Measurements from ENCODE around the gene ARHGDIB. TPM values are rescaled to one million over a fixed set of nuclear protein-coding genes. Genes with fewer than 3 reads are reported as not detected.

Gene ARHGDIB
- total RNA-seq, 2 donors from 2014 or later: 402 to 450 TPM

DNA sequence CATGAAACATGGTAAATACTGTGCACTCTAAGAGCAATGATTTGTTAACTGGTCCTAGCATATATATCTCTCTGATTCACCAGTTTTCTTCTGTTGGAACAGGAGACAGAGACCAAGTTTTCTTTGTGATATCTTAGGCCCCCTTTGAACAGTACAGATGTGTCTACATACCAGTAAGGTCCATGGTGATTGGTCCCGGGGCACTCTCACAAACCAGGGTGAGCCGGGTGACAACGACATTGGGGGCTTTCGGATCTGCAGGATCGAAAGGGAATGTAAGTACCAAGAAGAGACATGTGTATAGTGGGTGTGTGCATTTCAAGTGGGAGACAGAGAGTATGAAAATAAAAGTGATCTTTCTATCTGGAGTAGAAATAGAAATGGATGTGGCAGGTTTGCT is 11.8 kb downstream of the ARHGDIB start:
- ATAC-seq (replicated peaks in 1 of 2): no peak
- Mint-ChIP-seq H3K36me3 (ENCODE audit: insufficient read depth in 2 of 2) (peaks cover 22 to 48% of the 10 kb centered on the region in 2 donors), H3K4me1 (ENCODE audit: low read depth) (peaks cover 89% of the 10 kb centered on the region), H3K27me3 (ENCODE audit: low read depth) (no peaks in the 10 kb centered on the region), H3K9me3 (no peaks in the 10 kb centered on the region), H3K27ac (peak overlapping the region; percentile 96), H3K4me3 (peak overlapping the region; percentile 84 to 90)
- DNase-seq: no peak

DNA sequence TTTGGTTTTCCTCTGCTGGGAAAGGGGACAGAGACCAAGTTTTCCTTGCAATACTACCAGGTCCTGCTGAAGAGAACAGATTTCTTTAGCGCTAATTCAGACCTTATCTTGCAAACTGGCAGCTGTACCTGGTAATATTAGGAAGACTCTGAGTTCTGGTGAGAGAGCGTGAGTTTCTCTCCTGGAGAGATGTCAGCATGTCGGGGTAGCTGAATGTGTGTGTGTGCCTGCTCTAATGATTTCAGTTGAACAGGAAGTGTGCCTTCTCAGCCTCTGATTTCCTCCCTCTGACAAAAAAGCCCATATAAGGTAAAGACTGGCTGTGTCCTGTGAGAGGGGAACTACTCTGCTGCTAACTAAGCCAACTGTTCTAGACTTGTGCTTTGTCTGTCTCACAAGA is 12.7 kb downstream of the ARHGDIB start:
- Mint-ChIP-seq H3K27ac (peak overlapping the region; percentile 96), H3K4me3 (peak overlapping the region; percentile 84 to 90), H3K9me3 (no peaks in the 10 kb centered on the region), H3K36me3 (ENCODE audit: insufficient read depth in 2 of 2) (peaks cover 23 to 50% of the 10 kb centered on the region in 2 donors), H3K4me1 (ENCODE audit: low read depth) (peaks cover 79% of the 10 kb centered on the region), H3K27me3 (ENCODE audit: low read depth) (no peaks in the 10 kb centered on the region)
- DNase-seq (peak; percentile 43 to 53), ATAC-seq (replicated peaks in 1 of 2) (peak; percentile 74 to 79)

DNA sequence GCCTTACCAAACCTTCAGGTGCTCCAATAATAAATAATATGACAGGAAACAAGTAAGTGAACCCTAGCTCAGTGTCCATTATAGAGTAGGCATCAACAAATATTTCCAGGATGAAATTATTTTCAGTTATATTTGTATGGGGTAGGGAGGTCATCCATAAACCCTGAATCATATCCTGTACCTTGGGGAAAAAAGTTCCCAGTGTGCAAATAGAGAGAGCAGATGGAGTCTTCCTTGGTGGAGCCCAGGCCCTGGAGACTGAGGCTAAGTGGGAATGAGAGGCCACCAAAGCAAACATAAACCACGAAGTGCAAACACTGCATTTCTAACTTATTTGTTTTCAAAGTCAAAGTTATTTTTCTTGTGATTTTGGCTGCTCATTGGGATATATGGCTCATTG is 14.5 kb downstream of the ARHGDIB start:
- Mint-ChIP-seq H3K36me3 (ENCODE audit: insufficient read depth in 2 of 2) (peaks cover 28 to 62% of the 10 kb centered on the region in 2 donors), H3K27me3 (ENCODE audit: low read depth) (no peaks in the 10 kb centered on the region), H3K4me1 (ENCODE audit: low read depth) (peaks cover 66% of the 10 kb centered on the region), H3K9me3 (no peaks in the 10 kb centered on the region), H3K4me3 (peak overlapping the region; percentile 84 to 90), H3K27ac (peak overlapping the region; percentile 96)
- no peak for ATAC-seq (replicated peaks in 1 of 2)
- DNase-seq: no peak

DNA sequence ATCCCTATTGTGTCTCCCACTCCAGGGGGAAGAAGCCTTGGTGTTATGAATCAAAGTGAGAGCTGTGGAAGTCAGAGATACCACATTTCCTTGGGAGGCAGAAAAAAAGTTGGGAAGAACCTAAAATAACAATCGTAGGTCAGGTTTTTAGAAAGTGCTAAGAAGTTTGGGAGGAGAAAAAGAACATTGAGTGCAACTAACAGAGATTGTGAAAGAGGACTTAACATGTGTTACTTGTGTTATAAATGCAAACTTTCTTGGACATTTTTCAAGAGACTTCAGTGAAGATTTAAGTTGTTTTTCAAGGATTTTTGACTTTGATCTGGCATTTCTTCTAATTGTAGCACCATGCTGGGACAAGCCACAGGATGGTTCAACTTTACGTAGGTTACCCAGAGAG is 15.2 kb downstream of the ARHGDIB start:
- Mint-ChIP-seq H3K27me3 (ENCODE audit: low read depth) (no peaks in the 10 kb centered on the region), H3K9me3 (no peaks in the 10 kb centered on the region), H3K4me1 (ENCODE audit: low read depth) (peaks cover 61% of the 10 kb centered on the region), H3K4me3 (peak overlapping the region in 1 of 2 donors; percentile 57), H3K27ac (peak overlapping the region; percentile 96), H3K36me3 (ENCODE audit: insufficient read depth in 2 of 2) (peaks cover 28 to 61% of the 10 kb centered on the region in 2 donors)
- no peak for DNase-seq
- ATAC-seq (replicated peaks in 1 of 2): no peak

DNA sequence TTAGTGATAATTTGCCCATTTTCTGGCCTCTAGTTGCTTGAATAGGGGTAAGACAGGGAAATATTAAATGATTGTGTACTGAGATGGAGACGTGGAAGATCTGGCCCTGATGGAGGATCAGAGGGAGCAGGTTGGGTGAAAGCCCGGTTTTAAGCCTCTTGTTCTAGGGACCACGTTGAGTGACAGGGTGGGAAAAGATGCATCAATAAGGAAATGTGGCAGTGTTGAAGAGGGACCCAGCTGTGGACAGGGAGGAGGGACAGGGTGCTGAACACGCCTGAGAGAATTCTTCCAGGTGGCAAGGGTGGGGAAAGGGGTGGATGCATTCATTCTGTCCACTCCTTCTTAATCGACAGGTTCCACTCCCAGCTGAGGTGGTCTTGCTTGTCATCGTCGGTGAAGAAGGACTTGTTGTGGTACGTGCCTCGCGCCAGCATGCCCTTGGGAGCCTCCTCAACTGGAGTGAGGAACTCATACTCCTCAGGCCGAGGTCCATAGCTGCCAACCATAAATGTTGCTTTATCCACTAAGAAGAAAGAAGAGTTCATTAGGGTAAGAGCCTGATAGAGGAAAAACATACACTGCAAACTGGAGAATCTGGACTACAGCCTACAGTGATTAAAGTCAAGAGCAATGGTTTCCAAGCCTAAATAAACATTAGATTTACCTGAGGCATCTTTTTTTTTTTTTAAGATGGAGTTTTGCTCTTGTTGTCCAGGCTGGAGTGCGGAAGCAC is 19.0 kb downstream of the ARHGDIB start:
- H3K36me3 Mint-ChIP-seq (ENCODE audit: insufficient read depth in 2 of 2): peaks cover 19 to 62% of the 10 kb centered on the region in 2 donors
- H3K9me3 Mint-ChIP-seq: peaks cover 2 to 5% of the 10 kb centered on the region in 2 donors
- no peak for DNase-seq
- H3K4me3 Mint-ChIP-seq: no peak overlapping the region
- peak overlapping the region; percentile 12 for H3K27ac Mint-ChIP-seq
- no peak for ATAC-seq (replicated peaks in 1 of 2)
- H3K4me1 Mint-ChIP-seq (ENCODE audit: low read depth): peaks cover 41% of the 10 kb centered on the region
- H3K27me3 Mint-ChIP-seq (ENCODE audit: low read depth): no peaks in the 10 kb centered on the region

DNA sequence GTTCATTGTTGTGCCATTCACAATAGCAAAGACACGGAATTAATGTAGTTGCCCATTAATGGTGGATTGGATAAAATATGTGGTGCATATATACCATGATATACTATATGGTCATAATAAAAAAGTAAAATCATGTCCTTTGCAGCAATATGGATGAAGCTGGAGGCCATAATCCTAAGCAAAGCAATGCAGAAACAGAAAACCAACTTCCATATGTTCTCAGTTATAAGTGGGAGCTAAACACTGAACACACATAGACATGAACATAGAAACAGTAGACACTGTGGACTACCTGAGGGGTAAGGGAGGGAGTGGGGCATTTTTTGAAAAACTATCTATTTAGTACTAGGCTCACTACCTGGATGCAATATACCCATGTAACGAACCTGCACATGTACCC is 20.0 kb downstream of the ARHGDIB start:
- H3K4me1 Mint-ChIP-seq (ENCODE audit: low read depth): peaks cover 31% of the 10 kb centered on the region
- H3K36me3 Mint-ChIP-seq (ENCODE audit: insufficient read depth in 2 of 2): peaks cover 18 to 57% of the 10 kb centered on the region in 2 donors
- DNase-seq (no peak), ATAC-seq (replicated peaks in 1 of 2) (no peak)
- no peak overlapping the region for H3K4me3 Mint-ChIP-seq
- H3K27ac Mint-ChIP-seq: peak overlapping the region; percentile 94
- peaks cover 2 to 5% of the 10 kb centered on the region in 2 donors for H3K9me3 Mint-ChIP-seq
- no peaks in the 10 kb centered on the region for H3K27me3 Mint-ChIP-seq (ENCODE audit: low read depth)

DNA sequence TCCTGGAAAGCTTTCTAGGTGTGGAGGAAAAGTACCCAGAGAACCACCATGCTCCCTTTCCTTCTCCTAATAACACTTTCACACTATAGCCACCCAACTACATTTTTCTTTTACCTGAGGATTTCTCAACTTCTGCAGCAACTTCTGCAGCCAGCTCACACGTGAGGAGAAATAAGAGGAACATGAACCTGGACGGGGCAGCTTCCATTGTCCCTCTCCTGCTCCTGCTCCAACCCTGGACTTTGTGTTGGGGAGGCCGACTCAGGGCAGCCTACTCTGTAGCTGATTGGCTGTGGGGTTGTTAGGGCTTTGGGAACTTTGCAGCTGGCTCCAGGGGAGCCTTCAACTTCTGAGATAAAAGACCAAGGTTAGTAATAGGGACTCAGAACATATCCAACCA is 23.1 kb downstream of the ARHGDIB start, which contains the start of gene ERP27:
Gene ERP27 (minus strand): TSS at position 237 of the 400 bp plus-strand sequence. CDS start 29 bp downstream, at position 208.
- Mint-ChIP-seq H3K27me3 (ENCODE audit: low read depth) (no peaks in the 10 kb centered on the region), H3K36me3 (ENCODE audit: insufficient read depth in 2 of 2) (peaks cover 10 to 51% of the 10 kb centered on the region in 2 donors), H3K4me1 (ENCODE audit: low read depth) (peaks cover 24% of the 10 kb centered on the region), H3K27ac (peak within 1 kb of the TSS; percentile 94), H3K9me3 (peaks cover 2 to 5% of the 10 kb centered on the region in 2 donors), H3K4me3 (peak within 1 kb of the TSS in 1 of 2 donors; percentile 58)
- no peak for ATAC-seq (replicated peaks in 1 of 2)
- no peak for DNase-seq

DNA sequence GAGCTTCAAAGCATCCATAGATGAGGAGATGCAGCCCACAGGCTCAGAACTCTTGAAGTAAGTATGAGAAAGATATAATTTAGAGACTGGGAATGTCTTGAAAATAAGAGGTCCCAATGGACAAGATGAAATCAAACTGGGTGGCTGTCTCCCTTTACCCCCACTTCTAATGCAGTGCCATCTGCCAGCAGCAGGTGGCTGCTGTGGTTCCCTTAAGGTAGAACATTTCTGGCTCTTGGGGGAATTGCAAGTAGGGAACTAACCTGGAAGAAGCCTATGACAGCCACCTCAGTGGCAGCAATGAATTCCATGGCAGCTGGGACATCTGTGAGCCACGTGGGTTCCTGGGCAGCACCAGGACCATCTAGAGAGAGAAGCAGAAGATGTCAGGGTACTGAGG is 23.7 kb downstream of the ARHGDIB start:
- no peak overlapping the region for H3K4me3 Mint-ChIP-seq
- H3K4me1 Mint-ChIP-seq (ENCODE audit: low read depth): peaks cover 24% of the 10 kb centered on the region
- peaks cover 9 to 51% of the 10 kb centered on the region in 2 donors for H3K36me3 Mint-ChIP-seq (ENCODE audit: insufficient read depth in 2 of 2)
- peak overlapping the region; percentile 51 for H3K27ac Mint-ChIP-seq
- H3K27me3 Mint-ChIP-seq (ENCODE audit: low read depth): no peaks in the 10 kb centered on the region
- H3K9me3 Mint-ChIP-seq: peaks cover 2 to 5% of the 10 kb centered on the region in 2 donors
- ATAC-seq (replicated peaks in 1 of 2) (peak in 1 of 2 donors; percentile 37), DNase-seq (no peak)

DNA sequence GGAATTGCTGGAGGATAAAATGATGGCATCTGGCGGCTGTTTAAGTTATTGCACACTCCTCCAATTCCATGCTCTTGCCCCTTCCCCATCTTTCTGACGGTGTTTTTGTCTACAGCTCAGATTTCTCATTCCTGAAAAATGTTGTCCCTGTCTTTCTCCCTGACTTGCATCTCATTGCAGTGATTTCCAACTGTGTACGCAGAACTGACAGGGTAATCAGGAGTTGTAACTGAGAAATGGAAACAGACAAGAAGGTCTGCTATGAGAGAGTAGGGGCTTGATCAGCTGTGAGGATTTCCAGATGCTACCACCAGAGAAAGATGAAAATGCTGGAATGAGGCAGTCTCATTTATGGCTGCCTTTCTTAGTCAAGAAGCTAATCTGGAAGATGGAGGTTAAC is 24.4 kb downstream of the ARHGDIB start:
- ATAC-seq (replicated peaks in 1 of 2) (no peak), DNase-seq (no peak)
- H3K4me3 Mint-ChIP-seq: no peak overlapping the region
- peaks cover 21% of the 10 kb centered on the region for H3K4me1 Mint-ChIP-seq (ENCODE audit: low read depth)
- peaks cover 2 to 5% of the 10 kb centered on the region in 2 donors for H3K9me3 Mint-ChIP-seq
- peak overlapping the region; percentile 68 for H3K27ac Mint-ChIP-seq
- H3K36me3 Mint-ChIP-seq (ENCODE audit: insufficient read depth in 2 of 2): peaks cover 9 to 51% of the 10 kb centered on the region in 2 donors
- H3K27me3 Mint-ChIP-seq (ENCODE audit: low read depth): no peaks in the 10 kb centered on the region

DNA sequence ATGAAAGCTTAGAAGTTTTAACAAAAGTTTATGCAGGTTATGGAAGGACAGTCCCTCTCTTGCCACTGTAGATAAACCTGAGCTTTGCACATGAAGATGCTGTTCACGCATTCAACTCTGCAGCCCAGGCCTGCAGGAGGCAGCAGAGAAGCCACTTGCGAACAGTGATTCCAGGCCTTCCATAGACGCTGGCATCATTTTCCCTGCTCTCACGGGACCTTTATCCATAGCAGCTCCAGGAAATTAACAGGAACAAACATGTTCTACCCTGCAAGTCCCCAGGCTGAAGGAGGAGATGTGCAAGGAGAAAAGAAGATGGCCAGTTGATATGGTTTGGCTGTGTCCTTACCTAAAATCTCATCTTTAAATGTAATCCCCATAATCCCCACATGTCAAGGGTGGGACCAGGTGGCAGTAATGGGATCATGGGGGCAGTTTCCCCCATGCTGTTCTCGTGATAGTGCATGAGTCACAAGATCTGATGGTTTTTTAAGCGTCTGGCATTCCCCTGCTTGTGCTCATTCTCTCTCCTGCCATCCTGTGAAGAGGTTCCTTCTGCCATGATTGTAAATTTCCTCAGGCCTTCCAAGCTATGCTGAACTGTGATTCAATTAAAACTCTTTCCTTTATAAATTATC is 25.1 kb downstream of the ARHGDIB start:
- Mint-ChIP-seq H3K27me3 (ENCODE audit: low read depth) (no peaks in the 10 kb centered on the region), H3K36me3 (ENCODE audit: insufficient read depth in 2 of 2) (peaks cover 7 to 47% of the 10 kb centered on the region in 2 donors), H3K27ac (peak overlapping the region; percentile 79), H3K9me3 (peaks cover 2 to 5% of the 10 kb centered on the region in 2 donors), H3K4me1 (ENCODE audit: low read depth) (peaks cover 18% of the 10 kb centered on the region), H3K4me3 (no peak overlapping the region)
- DNase-seq (no peak), ATAC-seq (replicated peaks in 1 of 2) (no peak)

DNA sequence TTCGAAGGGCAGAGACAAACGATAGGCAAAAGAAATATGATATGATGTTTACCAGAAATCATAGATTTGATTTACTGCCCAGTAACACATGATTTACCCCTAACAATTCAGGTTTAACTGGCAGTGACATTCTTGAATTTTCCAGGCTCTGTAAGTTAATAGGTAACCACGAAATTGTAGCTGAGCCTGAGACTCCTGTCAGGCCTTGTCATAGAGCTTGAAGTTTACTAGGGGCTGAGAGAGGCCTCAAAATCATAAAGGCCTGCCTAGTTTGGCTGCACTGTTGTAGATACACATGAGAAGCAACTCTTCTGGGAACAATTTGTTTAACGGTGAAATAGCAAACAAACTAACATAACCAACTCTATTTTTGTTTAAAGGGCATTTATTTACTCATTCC is 26.4 kb downstream of the ARHGDIB start:
- H3K4me1 Mint-ChIP-seq (ENCODE audit: low read depth): peaks cover 17% of the 10 kb centered on the region
- no peak overlapping the region for H3K27ac Mint-ChIP-seq
- ATAC-seq (replicated peaks in 1 of 2): no peak
- H3K9me3 Mint-ChIP-seq: peaks cover under 1 to 4% of the 10 kb centered on the region in 2 donors
- H3K4me3 Mint-ChIP-seq: no peak overlapping the region
- no peak for DNase-seq
- no peaks in the 10 kb centered on the region for H3K27me3 Mint-ChIP-seq (ENCODE audit: low read depth)
- H3K36me3 Mint-ChIP-seq (ENCODE audit: insufficient read depth in 2 of 2): peaks cover 6 to 38% of the 10 kb centered on the region in 2 donors

DNA sequence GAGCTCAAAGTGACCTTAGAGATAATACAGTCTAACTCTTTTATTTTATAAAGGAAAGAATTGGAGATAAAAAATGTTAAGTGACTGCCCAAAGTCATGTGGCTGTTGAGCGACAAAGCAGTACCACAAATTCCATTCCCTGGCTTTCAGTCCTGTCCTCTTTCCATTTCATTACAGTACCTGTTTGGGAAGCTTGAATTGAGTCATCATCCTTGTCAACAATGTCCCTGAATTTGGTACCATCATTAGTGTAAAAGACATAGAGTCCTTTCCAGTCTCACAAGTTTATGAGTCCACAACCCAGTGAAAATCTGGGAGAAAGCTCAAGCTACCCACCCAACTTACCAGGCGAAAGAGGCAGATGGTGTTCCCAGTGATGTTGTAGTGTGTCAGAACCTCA is 26.9 kb downstream of the ARHGDIB start:
- no peak for DNase-seq

DNA sequence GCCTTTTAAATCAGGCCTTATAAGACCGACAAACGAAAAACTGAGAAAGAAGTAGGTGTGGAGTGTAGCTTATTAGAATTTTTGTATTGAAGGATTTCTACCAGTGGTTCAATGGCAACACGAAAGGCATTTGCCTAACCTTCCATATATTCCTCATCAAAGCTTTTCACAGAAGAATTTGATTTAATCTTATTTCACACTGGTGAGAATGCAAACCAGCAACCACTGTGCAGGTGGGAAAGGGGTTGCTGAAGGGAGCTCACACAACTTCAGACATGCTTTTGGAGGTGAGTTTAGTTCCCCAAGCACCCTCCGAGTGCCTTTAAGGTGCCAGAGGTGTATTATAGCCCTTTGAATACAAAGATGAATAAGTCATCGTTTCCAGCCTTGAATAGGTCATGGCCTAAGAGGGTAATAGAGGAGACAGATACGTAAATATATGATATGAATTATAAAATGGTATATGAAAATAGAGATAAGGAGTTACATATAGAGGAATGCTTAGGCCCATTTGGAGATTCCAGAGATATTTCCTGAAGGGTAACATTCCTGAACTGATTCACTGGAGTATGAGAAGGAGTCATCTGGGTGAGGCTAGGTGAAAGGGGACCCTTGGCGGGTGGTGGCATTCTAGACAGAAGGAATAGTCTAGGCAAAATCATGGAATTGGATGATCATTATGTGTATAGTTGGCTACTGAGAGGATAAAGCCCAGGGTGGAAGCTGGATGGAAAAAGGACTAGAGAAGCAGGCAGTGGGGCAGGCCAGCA is 29.4 kb downstream of the ARHGDIB start:
- Mint-ChIP-seq H3K9me3 (no peaks in the 10 kb centered on the region), H3K4me1 (ENCODE audit: low read depth) (no peaks in the 10 kb centered on the region), H3K4me3 (no peak overlapping the region), H3K36me3 (ENCODE audit: insufficient read depth in 2 of 2) (peaks cover 2 to 18% of the 10 kb centered on the region in 2 donors), H3K27ac (no peak overlapping the region), H3K27me3 (ENCODE audit: low read depth) (no peaks in the 10 kb centered on the region)
- DNase-seq (no peak), ATAC-seq (replicated peaks in 1 of 2) (no peak)

More for the DNA sequence above, 26.9 kb downstream of the ARHGDIB start:
- Mint-ChIP-seq H3K4me1 (ENCODE audit: low read depth) (peaks cover 12% of the 10 kb centered on the region), H3K36me3 (ENCODE audit: insufficient read depth in 2 of 2) (peaks cover 6 to 33% of the 10 kb centered on the region in 2 donors), H3K9me3 (peaks cover 0 to 3% of the 10 kb centered on the region in 2 donors), H3K27ac (no peak overlapping the region), H3K27me3 (ENCODE audit: low read depth) (no peaks in the 10 kb centered on the region), H3K4me3 (no peak overlapping the region)
- no peak for ATAC-seq (replicated peaks in 1 of 2)

All from activated T-cell treated with anti-CD3 and anti-CD28 coated beads, Interleukin-2, amount 50 U/mL, for 72 hours (primary cell).